Activated CD4-positive, alpha-beta T cell treated with anti-CD3 and anti-CD28 coated beads for 36 hours (primary cell): ENCODE results near the gene JAKMIP1. TPM values are rescaled to one million over a fixed set of nuclear protein-coding genes. Genes with fewer than 3 reads are reported as not detected.
A peak's percentile ranks its signal among the peaks of the same experiment; 100 is the strongest.

ENCODE experiments used
- ATAC-seq: fragments of 200-7000 bp; cut with Tn5 transposase; one replicate; pipeline ENCODE4 v1.10.0; 2021; ENCODE audit warnings: mild to moderate bottlenecking, moderate library complexity
- CTCF ChIA-PET: fragments of 350-600 bp; sonication (Branson Sonifier 250); formaldehyde crosslinking; loops from one replicate; lab custom pipeline; 2021; ENCODE audit warnings: antibody characterized with exemption; lab: Charles Lee
- POLR2A ChIA-PET: fragments of 350-600 bp; sonication (Branson Sonifier 250); formaldehyde crosslinking; loops from one replicate; lab custom pipeline; 2021; ENCODE audit warnings: antibody characterized with exemption, inconsistent platforms; lab: Charles Lee
- DNase-seq: peaks from one replicate; pipeline ENCODE4 v3.0.0-alpha.2; 2020
- H3K27ac Mint-ChIP-seq: one replicate; pipeline ENCODE4 v1.8.0; 2021; ENCODE audit warnings: mixed read lengths
- H3K27me3 Mint-ChIP-seq: one replicate; pipeline ENCODE4 v1.8.0; 2021; ENCODE audit warnings: mixed read lengths
- H3K36me3 Mint-ChIP-seq: one replicate; pipeline ENCODE4 v1.8.0; 2021; ENCODE audit warnings: low read depth, mixed read lengths
- H3K4me1 Mint-ChIP-seq: one replicate; pipeline ENCODE4 v1.8.0; 2021; ENCODE audit warnings: mixed read lengths
- H3K4me3 Mint-ChIP-seq: one replicate; pipeline ENCODE4 v1.8.0; 2021; ENCODE audit warnings: mild to moderate bottlenecking, moderate library complexity, mixed read lengths
- H3K9me3 Mint-ChIP-seq: one replicate; pipeline ENCODE4 v1.8.0; 2021; ENCODE audit warnings: low read depth, mixed read lengths
- intact Hi-C, 2 experiments: fragments of 100-400 bp; cut with DNase I in 1 of 2; cut with micrococcal nuclease in 1 of 2; formaldehyde crosslinking; loops; one replicate each; pipeline versions ENCODE4 v1.14.2 to v1.15.1; 2022 to 2024; cut with DNase I, micrococcal nuclease
- total RNA-seq, 2 experiments: library from RNA; stranded (reverse); gene quantifications; one replicate each; pipeline ENCODE4 v1.2.3, GENCODE V29; 2021

JAKMIP1 gene
- total RNA-seq, 2 experiments from 2014 or later: 3.1 to 3.9 TPM

- H3K27ac Mint-ChIP-seq: no peak overlapping the region
- ChIA-PET POLR2A (no interaction called here), CTCF (interaction anchor here (0.6 to 0.7 kb wide), 2 partner anchors 16 to 228 kb away, joined by 3 read pairs; no protein-coding TSS in a partner anchor)
- no peak overlapping the region for H3K4me3 Mint-ChIP-seq
- intact Hi-C loops: no loop called here
- H3K36me3 Mint-ChIP-seq: no peaks in the 10 kb centered on the region
- peaks cover 5% of the 10 kb centered on the region for H3K27me3 Mint-ChIP-seq
- DNase-seq: no peak
- ATAC-seq: no peak
- no peaks in the 10 kb centered on the region for H3K9me3 Mint-ChIP-seq
- H3K4me1 Mint-ChIP-seq: no peaks in the 10 kb centered on the region
These were observed 177.6 kb downstream of the JAKMIP1 start for GRCh38 chr4:6022607-6023288.

- no peak for ATAC-seq
- CTCF ChIA-PET: interaction anchor here (0.7 to 2.4 kb wide), 2 partner anchors 17 to 25 kb away, joined by 3 to 6 read pairs; no protein-coding TSS in a partner anchor
- Mint-ChIP-seq H3K4me1 (no peaks in the 10 kb centered on the region), H3K36me3 (no peaks in the 10 kb centered on the region), H3K27me3 (peaks cover 5% of the 10 kb centered on the region), H3K4me3 (no peak overlapping the region), H3K27ac (no peak overlapping the region), H3K9me3 (no peaks in the 10 kb centered on the region)
- DNase-seq: no peak
- intact Hi-C loops: no loop called here
- POLR2A ChIA-PET: no interaction called here
These were observed 178.3 kb downstream of the JAKMIP1 start for GRCh38 chr4:6021831-6022606.

GRCh38 chr4:6020613-6021012 is 179.7 kb downstream of the JAKMIP1 start:
- ATAC-seq (no peak), DNase-seq (no peak)
- no peaks in the 10 kb centered on the region for H3K9me3 Mint-ChIP-seq
- ChIA-PET POLR2A (no interaction called here), CTCF (interaction anchor here (0.8 to 2.4 kb wide), 2 partner anchors 24 to 233 kb away, joined by 3 to 6 read pairs; no protein-coding TSS in a partner anchor)
- intact Hi-C loops: no loop called here
- no peaks in the 10 kb centered on the region for H3K36me3 Mint-ChIP-seq
- no peak overlapping the region for H3K4me3 Mint-ChIP-seq
- peaks cover 5% of the 10 kb centered on the region for H3K27me3 Mint-ChIP-seq
- no peaks in the 10 kb centered on the region for H3K4me1 Mint-ChIP-seq
- no peak overlapping the region for H3K27ac Mint-ChIP-seq

- Mint-ChIP-seq H3K27ac (no peak overlapping the region), H3K9me3 (no peaks in the 10 kb centered on the region), H3K4me3 (no peak overlapping the region), H3K36me3 (no peaks in the 10 kb centered on the region), H3K4me1 (no peaks in the 10 kb centered on the region), H3K27me3 (peaks cover 5% of the 10 kb centered on the region)
- ChIA-PET CTCF (interaction anchor here (0.6 to 2.4 kb wide), 4 partner anchors 23 to 234 kb away, joined by 3 to 6 read pairs (median 3); no protein-coding TSS in a partner anchor), POLR2A (no interaction called here)
- intact Hi-C loops: no loop called here
- no peak for ATAC-seq
- DNase-seq: peak; percentile 55
These were observed 180.8 kb downstream of the JAKMIP1 start for GRCh38 chr4:6019316-6020263.

GRCh38 chr4:6018331-6018730 is 182.0 kb downstream of the JAKMIP1 start, which contains the start of gene C4orf50:
C4orf50 (minus strand) TSS chr4:6018431.
- ATAC-seq: no peak
- no peak within 1 kb of the TSS for H3K4me3 Mint-ChIP-seq
- POLR2A ChIA-PET: no interaction called here
- H3K36me3 Mint-ChIP-seq: no peaks in the 10 kb centered on the region
- DNase-seq: no peak
- intact Hi-C loops: no loop called here
- peaks cover 5% of the 10 kb centered on the region for H3K27me3 Mint-ChIP-seq
- H3K4me1 Mint-ChIP-seq: no peaks in the 10 kb centered on the region
- H3K9me3 Mint-ChIP-seq: no peaks in the 10 kb centered on the region
- CTCF ChIA-PET: interaction anchor here (0.6 kb wide), 1 partner anchor 445 kb away, joined by 3 read pairs; no protein-coding TSS in a partner anchor
- no peak within 1 kb of the TSS for H3K27ac Mint-ChIP-seq

- ChIA-PET CTCF (interaction anchor here (0.6 kb wide), 1 partner anchor 444 kb away, joined by 3 read pairs; no protein-coding TSS in a partner anchor), POLR2A (no interaction called here)
- Mint-ChIP-seq H3K27me3 (peaks cover 5% of the 10 kb centered on the region), H3K4me3 (no peak overlapping the region), H3K36me3 (no peaks in the 10 kb centered on the region), H3K27ac (no peak overlapping the region), H3K9me3 (no peaks in the 10 kb centered on the region), H3K4me1 (no peaks in the 10 kb centered on the region)
- DNase-seq (peak; percentile 32), ATAC-seq (no peak)
- intact Hi-C loops: no loop called here
These were observed 182.5 kb downstream of the JAKMIP1 start for GRCh38 chr4:6017800-6018199.

- ChIA-PET POLR2A (no interaction called here), CTCF (no interaction called here)
- Mint-ChIP-seq H3K4me3 (no peak overlapping the region), H3K36me3 (no peaks in the 10 kb centered on the region), H3K4me1 (no peaks in the 10 kb centered on the region), H3K27me3 (peaks cover 5% of the 10 kb centered on the region), H3K27ac (no peak overlapping the region), H3K9me3 (no peaks in the 10 kb centered on the region)
- ATAC-seq (no peak), DNase-seq (no peak)
- intact Hi-C loops: no loop called here
These were observed 183.3 kb downstream of the JAKMIP1 start for GRCh38 chr4:6017030-6017429.

- no peaks in the 10 kb centered on the region for H3K4me1 Mint-ChIP-seq
- H3K27ac Mint-ChIP-seq: no peak overlapping the region
- DNase-seq (no peak), ATAC-seq (no peak)
- intact Hi-C loops: no loop called here
- CTCF ChIA-PET: no interaction called here
- peaks cover 19% of the 10 kb centered on the region for H3K27me3 Mint-ChIP-seq
- POLR2A ChIA-PET: interaction anchor here (0.6 kb wide), 1 partner anchor 52 kb away, joined by 3 read pairs; no protein-coding TSS in a partner anchor
- H3K9me3 Mint-ChIP-seq: no peaks in the 10 kb centered on the region
- H3K36me3 Mint-ChIP-seq: no peaks in the 10 kb centered on the region
- H3K4me3 Mint-ChIP-seq: no peak overlapping the region
These were observed 186.8 kb downstream of the JAKMIP1 start for GRCh38 chr4:6013564-6013963.

- Mint-ChIP-seq H3K27me3 (peaks cover 23% of the 10 kb centered on the region), H3K4me1 (no peaks in the 10 kb centered on the region), H3K36me3 (no peaks in the 10 kb centered on the region), H3K9me3 (no peaks in the 10 kb centered on the region), H3K4me3 (no peak overlapping the region), H3K27ac (no peak overlapping the region)
- ChIA-PET POLR2A (no interaction called here), CTCF (interaction anchor here (0.5 to 1.6 kb wide), 2 partner anchors 12 to 191 kb away, joined by 3 to 4 read pairs; no protein-coding TSS in a partner anchor)
- ATAC-seq (no peak), DNase-seq (no peak)
- intact Hi-C loops: no loop called here
These were observed 188.1 kb downstream of the JAKMIP1 start for GRCh38 chr4:6012200-6012599.

- no peaks in the 10 kb centered on the region for H3K9me3 Mint-ChIP-seq
- H3K4me1 Mint-ChIP-seq: no peaks in the 10 kb centered on the region
- no peak overlapping the region for H3K4me3 Mint-ChIP-seq
- ChIA-PET POLR2A (no interaction called here), CTCF (interaction anchor here (1.2 to 1.6 kb wide), 2 partner anchors 11 to 13 kb away, joined by 4 to 5 read pairs; no protein-coding TSS in a partner anchor)
- DNase-seq (no peak), ATAC-seq (no peak)
- intact Hi-C loops: no loop called here
- H3K27ac Mint-ChIP-seq: no peak overlapping the region
- H3K27me3 Mint-ChIP-seq: peaks cover 25% of the 10 kb centered on the region
- H3K36me3 Mint-ChIP-seq: no peaks in the 10 kb centered on the region
These were observed 188.7 kb downstream of the JAKMIP1 start for GRCh38 chr4:6011686-6012085.

- POLR2A ChIA-PET: no interaction called here
These were observed 189.1 kb downstream of the JAKMIP1 start for GRCh38 chr4:6011271-6011671.

More at GRCh38 chr4:6011271-6011671, 189.1 kb downstream of the JAKMIP1 start:
- ATAC-seq (no peak), DNase-seq (no peak)
- H3K4me1 Mint-ChIP-seq: no peaks in the 10 kb centered on the region
- no peak overlapping the region for H3K4me3 Mint-ChIP-seq
- CTCF ChIA-PET: interaction anchor here (1.2 to 1.6 kb wide), 2 partner anchors 11 to 13 kb away, joined by 4 to 5 read pairs; no protein-coding TSS in a partner anchor
- H3K27me3 Mint-ChIP-seq: peaks cover 25% of the 10 kb centered on the region
- H3K9me3 Mint-ChIP-seq: no peaks in the 10 kb centered on the region
- no peaks in the 10 kb centered on the region for H3K36me3 Mint-ChIP-seq
- no peak overlapping the region for H3K27ac Mint-ChIP-seq
- intact Hi-C loops: no loop called here
